Kidney (tissue), 14 donors: ENCODE measurements around the gene AUTS2. TPM values are rescaled to one million over a fixed set of nuclear protein-coding genes. Genes with fewer than 3 reads are reported as not detected.

ENCODE experiments used
- DNase-seq, 5 donors: peaks; one replicate each; pipeline ENCODE4 v3.0.0-alpha.2; 2013 to 2020
- FAIRE-seq: peaks from 2 replicates; lab custom pipeline; 2012; peaks lifted over from hg19 to GRCh38; lab: Jason Lieb, UNC
- H3K27ac ChIP-seq, 2 donors: one replicate each; pipeline ENCODE4 v1.7.0; 2013; ENCODE audit warnings: low read depth in 2 of 2, low read length in 2 of 2, inconsistent platforms in 1 of 2
- H3K27me3 ChIP-seq: one replicate; pipeline ENCODE4 v1.7.1; 2013; ENCODE audit warnings: low read length, inconsistent platforms; ENCODE audit not compliant: control insufficient read depth, insufficient read depth
- H3K36me3 ChIP-seq, 3 donors: one replicate each; pipeline versions ENCODE4 v1.7.0 to v1.7.1; 2013; ENCODE audit warnings: low read length in 3 of 3, control low read depth in 1 of 3, inconsistent platforms in 1 of 3; ENCODE audit not compliant: insufficient read depth in 3 of 3, control insufficient read depth in 2 of 3
- H3K4me1 ChIP-seq, 3 donors: one replicate each; pipeline versions ENCODE4 v1.7.0 to v1.7.1; 2013; ENCODE audit warnings: low read length in 3 of 3, inconsistent platforms in 1 of 3, low read depth in 1 of 3; ENCODE audit not compliant: control insufficient read depth in 2 of 3, insufficient read depth in 2 of 3
- H3K4me3 ChIP-seq, 3 donors: one replicate each; pipeline versions ENCODE4 v1.7.0 to v1.8.1; 2013; ENCODE audit warnings: low read length in 3 of 3, control low read depth in 1 of 3, inconsistent platforms in 1 of 3
- H3K9ac ChIP-seq, 3 donors: one replicate each; pipeline versions ENCODE4 v1.7.0 to v1.7.1; 2013; ENCODE audit warnings: low read length in 3 of 3, control low read depth in 1 of 3, inconsistent platforms in 1 of 3
- H3K9me3 ChIP-seq, 3 donors: one replicate each; pipeline versions ENCODE4 v1.7.0 to v1.7.1; 2013; ENCODE audit warnings: low read length in 3 of 3, control low read depth in 1 of 3, inconsistent platforms in 1 of 3; ENCODE audit not compliant: control insufficient read depth in 2 of 3, insufficient read depth in 1 of 3
- intact Hi-C: fragments of 100-400 bp; cut with DNase I; formaldehyde crosslinking; loops from one replicate; pipeline ENCODE4 v1.11.1; 2022
- polyA plus RNA-seq: library from polyadenylated mRNA; stranded (reverse); fragments of 350-450 nt; fragmentation: Illumina TruSeq; extraction: RNeasy Lipid Tissue Mini Kit (QIAGEN cat#74804); gene quantifications from one replicate; pipeline ENCODE4 v1.2.3, GENCODE V29; 2014; ENCODE audit warnings: low read depth, low replicate concordance; ENCODE audit not compliant: insufficient read depth
- total RNA-seq: library from RNA; stranded (reverse); fragmentation: NEBNext Ultra II Directional; extraction: Animal tissue kit (Norgen Biotek cat#: 25700); gene quantifications from one replicate; pipeline ENCODE4 v1.2.1, GENCODE V29; 2021
- TF ChIP-seq, protein P1 (sequence below): IDR thresholded peaks from 3 replicates; pipeline ENCODE4 v1.5.1; 2012; ENCODE audit warnings: mild to moderate bottlenecking, moderate library complexity, borderline replicate concordance; ENCODE audit not compliant: insufficient read depth; ENCODE audit errors: extremely low read depth
- donor health status: control.
- donor health status: control.
- donor health status: control.
- donor health status: control.
- donor health status: control.
- donor health status: DM: yes; HTN: yes; CAD: no.
- donor health status: Normal renal cell carcinoma (clear cell type).

AUTS2 gene
- total and polyA plus RNA-seq, 2 donors from 2014 or later: 5.2 to 33.8 TPM

DNA sequence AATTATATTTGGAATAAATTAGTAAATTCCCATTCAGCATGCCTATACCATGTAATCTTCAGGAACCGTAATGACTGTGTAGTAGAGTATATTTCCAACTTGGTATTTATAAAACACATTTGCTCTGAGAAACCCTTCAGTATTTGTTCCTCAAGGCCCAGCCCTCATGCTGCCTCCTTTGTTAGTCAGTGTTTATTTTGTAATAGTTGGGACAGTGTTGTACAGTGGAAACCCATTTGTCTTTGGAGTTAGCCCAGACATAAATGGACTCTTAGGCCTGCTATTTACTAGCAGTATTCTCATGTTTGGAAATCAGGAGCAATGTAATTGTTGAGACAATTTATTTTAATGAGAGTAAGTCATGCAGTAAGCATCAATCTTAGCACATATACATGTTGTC, 686.9 kb downstream of the AUTS2 start:
- no peaks in the 10 kb centered on the region for H3K36me3 ChIP-seq
- FAIRE-seq (no peak), DNase-seq (no peak)
- H3K4me1 ChIP-seq: no peaks in the 10 kb centered on the region
- no peak overlapping the region for H3K4me3 ChIP-seq
- TF ChIP-seq, protein P1, sequence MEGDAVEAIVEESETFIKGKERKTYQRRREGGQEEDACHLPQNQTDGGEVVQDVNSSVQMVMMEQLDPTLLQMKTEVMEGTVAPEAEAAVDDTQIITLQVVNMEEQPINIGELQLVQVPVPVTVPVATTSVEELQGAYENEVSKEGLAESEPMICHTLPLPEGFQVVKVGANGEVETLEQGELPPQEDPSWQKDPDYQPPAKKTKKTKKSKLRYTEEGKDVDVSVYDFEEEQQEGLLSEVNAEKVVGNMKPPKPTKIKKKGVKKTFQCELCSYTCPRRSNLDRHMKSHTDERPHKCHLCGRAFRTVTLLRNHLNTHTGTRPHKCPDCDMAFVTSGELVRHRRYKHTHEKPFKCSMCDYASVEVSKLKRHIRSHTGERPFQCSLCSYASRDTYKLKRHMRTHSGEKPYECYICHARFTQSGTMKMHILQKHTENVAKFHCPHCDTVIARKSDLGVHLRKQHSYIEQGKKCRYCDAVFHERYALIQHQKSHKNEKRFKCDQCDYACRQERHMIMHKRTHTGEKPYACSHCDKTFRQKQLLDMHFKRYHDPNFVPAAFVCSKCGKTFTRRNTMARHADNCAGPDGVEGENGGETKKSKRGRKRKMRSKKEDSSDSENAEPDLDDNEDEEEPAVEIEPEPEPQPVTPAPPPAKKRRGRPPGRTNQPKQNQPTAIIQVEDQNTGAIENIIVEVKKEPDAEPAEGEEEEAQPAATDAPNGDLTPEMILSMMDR: no peak
- H3K9ac ChIP-seq: no peak overlapping the region
- H3K27me3 ChIP-seq: no peaks in the 10 kb centered on the region
- no peaks in the 10 kb centered on the region for H3K9me3 ChIP-seq
- intact Hi-C loops: no loop called here
- no peak overlapping the region for H3K27ac ChIP-seq

DNA sequence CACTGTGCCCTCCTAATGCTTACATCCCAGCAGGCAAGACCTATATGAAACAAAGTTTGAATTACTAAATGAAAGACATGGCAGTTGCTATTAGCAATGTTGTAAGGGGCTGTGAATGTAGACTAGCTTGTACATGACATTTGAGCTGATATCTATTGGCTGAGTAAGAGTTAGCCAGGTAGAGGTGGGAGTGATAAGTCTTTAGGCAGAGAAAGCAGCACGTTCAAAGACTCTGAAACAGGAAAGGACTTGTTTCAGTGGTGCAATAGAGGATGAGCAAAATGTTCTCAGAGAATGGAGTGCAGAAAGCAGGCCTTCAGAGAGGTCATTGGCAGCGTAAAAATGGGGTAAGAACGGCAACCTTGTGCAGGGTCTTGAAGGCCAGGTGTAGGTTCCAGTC, 687.6 kb downstream of the AUTS2 start:
- TF ChIP-seq, protein P1: no peak
- Histone ChIP-seq H3K27ac (no peak overlapping the region), H3K27me3 (no peaks in the 10 kb centered on the region), H3K9me3 (no peaks in the 10 kb centered on the region), H3K36me3 (no peaks in the 10 kb centered on the region), H3K4me3 (no peak overlapping the region), H3K9ac (no peak overlapping the region), H3K4me1 (no peaks in the 10 kb centered on the region)
- intact Hi-C loops: no loop called here
- DNase-seq: no peak
- FAIRE-seq: no peak

DNA sequence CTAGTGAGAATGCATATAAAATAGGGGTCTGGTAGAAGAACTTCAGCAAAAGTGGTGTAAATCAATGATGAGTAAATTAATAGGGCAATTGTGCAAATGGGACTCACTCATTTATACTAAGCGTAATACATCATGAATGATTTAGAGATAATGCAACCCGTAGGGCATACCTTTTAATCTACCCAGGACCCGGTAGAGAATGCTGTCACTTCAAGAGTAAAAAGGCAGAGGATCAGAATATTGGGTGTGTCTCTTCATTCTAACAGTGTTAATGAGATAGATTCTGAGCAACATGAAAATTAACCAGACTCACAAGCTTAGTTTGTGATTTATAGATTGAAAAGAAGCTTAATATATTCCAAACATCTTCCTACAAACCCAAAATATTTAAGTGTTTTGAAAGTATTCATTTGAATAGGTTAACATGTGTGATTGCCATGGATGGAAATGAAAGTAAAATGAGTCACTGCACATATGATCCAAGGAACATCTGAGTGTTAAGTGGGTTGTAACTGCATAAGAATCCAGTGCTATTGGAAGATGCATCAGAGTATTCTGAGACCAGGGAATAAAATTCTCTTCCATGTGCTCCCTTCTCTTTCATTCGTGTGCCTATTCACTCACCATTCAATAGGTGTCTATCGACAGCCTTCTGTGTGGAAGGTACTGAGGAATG, 690.6 kb downstream of the AUTS2 start:
- Histone ChIP-seq H3K9ac (no peak overlapping the region), H3K27me3 (no peaks in the 10 kb centered on the region), H3K4me1 (no peaks in the 10 kb centered on the region), H3K27ac (no peak overlapping the region), H3K36me3 (no peaks in the 10 kb centered on the region), H3K4me3 (no peak overlapping the region), H3K9me3 (no peaks in the 10 kb centered on the region)
- intact Hi-C loops: no loop called here
- TF ChIP-seq, protein P1: no peak
- DNase-seq (no peak), FAIRE-seq (no peak)

DNA sequence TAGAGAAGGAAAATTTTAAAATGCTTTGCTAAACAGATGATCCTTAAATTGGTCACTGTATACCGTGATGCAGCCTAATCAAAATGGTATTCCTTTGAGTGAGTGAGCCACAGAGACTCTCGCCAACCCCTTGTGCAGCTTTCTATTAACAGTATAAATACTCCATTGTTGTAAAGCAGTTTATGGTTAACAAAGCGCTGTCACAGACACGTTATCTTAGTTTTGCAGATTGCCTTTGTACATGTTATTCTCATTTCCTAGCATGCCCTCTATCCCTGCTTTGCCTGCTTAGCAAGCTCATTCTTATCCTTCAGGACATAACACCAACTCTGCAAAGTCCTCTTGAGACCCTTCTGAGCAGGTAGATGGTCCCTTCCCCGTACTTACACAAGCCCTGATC, 694.4 kb downstream of the AUTS2 start:
- H3K4me1 ChIP-seq: no peaks in the 10 kb centered on the region
- TF ChIP-seq, protein P1: no peak
- no peaks in the 10 kb centered on the region for H3K36me3 ChIP-seq
- no peak overlapping the region for H3K9ac ChIP-seq
- FAIRE-seq: no peak
- no peaks in the 10 kb centered on the region for H3K9me3 ChIP-seq
- intact Hi-C loops: no loop called here
- H3K27me3 ChIP-seq: no peaks in the 10 kb centered on the region
- no peak overlapping the region for H3K4me3 ChIP-seq
- no peak for DNase-seq
- H3K27ac ChIP-seq: no peak overlapping the region
